ENCODE data around the gene SRGAP2B. TPM values are rescaled to one million over a fixed set of nuclear protein-coding genes. Genes with fewer than 3 reads are reported as not detected.
"Not testable (repeated sequence)": the region's sequence is repeated elsewhere in the genome, so short reads cannot be mapped to it uniquely, and the experiment has no call there.

The SRGAP2B gene
- total and polyA plus RNA-seq, 2 of the 8 experiments (the other 6 are each of a cell fraction or from before 2014, with no cell fraction given): 4.9 to 39.5 TPM

GRCh38 chr1:144931553-144931952, 163.6 kb downstream of the SRGAP2B start:
- POLR2A ChIA-PET (ENCODE audit: partially characterized antibody); H2BK20ac ChIP-seq (ENCODE audit: low read length); H4K8ac ChIP-seq (ENCODE audit: extremely low read depth, insufficient read depth, low read length); FAIRE-seq; H3K23me2 ChIP-seq (ENCODE audit: low read depth, low read length); H3K4me2 ChIP-seq (ENCODE audit: insufficient read depth in 1 of 2, low read depth in 2 of 2, low read length in 2 of 2); H4K5ac ChIP-seq (ENCODE audit: insufficient read length, low read depth, low read length); H3K9ac ChIP-seq (replicated peaks in 1 of 4; ENCODE audit: extremely low read depth in 1 of 4, low read depth in 3 of 4, low read length in 3 of 4); H3K27me3 ChIP-seq (replicated peaks in 1 of 4; ENCODE audit: control insufficient read depth in 3 of 4, extremely low read depth in 1 of 4, insufficient read depth in 3 of 4, low read length in 3 of 4); CTCF ChIA-PET (ENCODE audit: partially characterized antibody); H3K56ac ChIP-seq (replicated peaks; ENCODE audit: insufficient read length, low read depth, low read length); H2AFZ ChIP-seq (ENCODE audit: low read length); H3K4ac ChIP-seq (replicated peaks; ENCODE audit: insufficient read length, low read depth, low read length); H3K14ac ChIP-seq (ENCODE audit: insufficient read length); H2BK120ac ChIP-seq (replicated peaks; ENCODE audit: low read depth, low read length); H3K79me2 ChIP-seq (ENCODE audit: control insufficient read depth in 1 of 2, insufficient read depth in 2 of 2, low read length in 2 of 2); H3K27ac ChIP-seq (ENCODE audit: low read depth, low read length); H2BK5ac ChIP-seq (ENCODE audit: low read depth, low read length); H3K4me1 ChIP-seq (replicated peaks in 1 of 4; ENCODE audit: control insufficient read depth in 3 of 4, insufficient read depth in 4 of 4, low read length in 3 of 4); H3K36me3 ChIP-seq (ENCODE audit: control insufficient read depth in 2 of 4, insufficient read depth in 4 of 4, low read length in 3 of 4); H4K91ac ChIP-seq (replicated peaks; ENCODE audit: insufficient read length, low read length); H3K9me3 ChIP-seq (ENCODE audit: insufficient read depth in 2 of 2, low read depth in 1 of 2, low read length in 1 of 2); H2BK12ac ChIP-seq (ENCODE audit: low read depth, low read length); H4K20me1 ChIP-seq (replicated peaks in 1 of 2; ENCODE audit: control insufficient read depth in 1 of 2, insufficient read depth in 2 of 2, low read length in 2 of 2); H2AK5ac ChIP-seq (ENCODE audit: low read depth, low read length); H3K18ac ChIP-seq (ENCODE audit: extremely low read depth, low read length); H3K79me1 ChIP-seq (ENCODE audit: low read depth, low read length); H3K23ac ChIP-seq (ENCODE audit: insufficient read length); H2BK15ac ChIP-seq (ENCODE audit: low read length); DNase-seq (ENCODE audit: low read depth in 1 of 2, low spot score in 2 of 2); H3K4me3 ChIP-seq (ENCODE audit: extremely low read depth in 1 of 4, insufficient read depth in 2 of 4, low read depth in 3 of 4, low read length in 4 of 4): not testable (repeated sequence)
- WGBS, 2 experiments (ENCODE audit: extremely low coverage in 1 of 2, insufficient coverage in 1 of 2, insufficient read length in 1 of 2, insufficient replicate concordance in 2 of 2, low coverage in 1 of 2, low lambda C conversion rate in 2 of 2, missing lambda C conversion rate in 1 of 2): 100% methylated on average over 1 of the region's 1 CpG; no CpG with 5 or more reads in 1 of the 2 experiments

DNA sequence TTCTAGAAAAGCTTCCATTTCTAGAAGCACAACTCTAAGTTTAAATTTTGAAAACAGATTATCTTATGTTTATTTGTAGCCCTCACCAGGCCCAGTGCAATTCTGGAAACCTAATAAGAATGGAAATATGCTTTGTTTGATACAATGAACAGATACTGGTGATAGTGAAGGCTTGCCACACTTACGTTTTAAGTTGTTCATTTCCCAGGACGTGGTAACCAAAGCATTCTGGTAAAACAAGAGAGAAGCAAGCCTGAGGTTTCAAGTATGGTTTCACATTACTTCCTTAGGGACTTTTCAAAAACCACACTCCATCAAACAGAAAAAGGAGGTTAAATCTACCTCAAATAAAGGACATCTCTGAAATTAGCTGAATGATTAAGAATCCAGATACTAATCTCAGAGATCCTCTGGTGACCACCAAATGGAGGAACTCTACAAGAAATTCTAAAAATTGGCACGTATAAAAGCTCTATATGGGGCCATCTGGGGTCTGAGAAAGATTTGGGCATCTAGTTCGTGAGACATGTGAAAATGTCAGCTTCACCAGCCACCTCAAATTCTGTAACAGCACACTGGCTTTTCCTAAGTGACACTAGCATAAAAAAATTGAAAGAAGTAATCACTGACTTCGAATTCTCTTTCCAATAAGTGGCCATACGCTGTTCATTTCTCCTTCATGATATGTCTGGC, 164.9 kb downstream of the SRGAP2B start:
- H2BK15ac ChIP-seq (ENCODE audit: low read length); H3K23me2 ChIP-seq (ENCODE audit: low read depth, low read length); H3K4me3 ChIP-seq (ENCODE audit: extremely low read depth in 1 of 4, insufficient read depth in 2 of 4, low read depth in 3 of 4, low read length in 4 of 4); H3K4me2 ChIP-seq (ENCODE audit: insufficient read depth in 1 of 2, low read depth in 2 of 2, low read length in 2 of 2); H3K27me3 ChIP-seq (replicated peaks in 1 of 4; ENCODE audit: control insufficient read depth in 3 of 4, extremely low read depth in 1 of 4, insufficient read depth in 3 of 4, low read length in 3 of 4); POLR2A ChIA-PET (ENCODE audit: partially characterized antibody); DNase-seq (ENCODE audit: low read depth in 1 of 2, low spot score in 2 of 2); H3K27ac ChIP-seq (ENCODE audit: low read depth, low read length); H4K91ac ChIP-seq (replicated peaks; ENCODE audit: insufficient read length, low read length); H3K9me3 ChIP-seq (ENCODE audit: insufficient read depth in 2 of 2, low read depth in 1 of 2, low read length in 1 of 2); CTCF ChIA-PET (ENCODE audit: partially characterized antibody); H4K8ac ChIP-seq (ENCODE audit: extremely low read depth, insufficient read depth, low read length); H3K18ac ChIP-seq (ENCODE audit: extremely low read depth, low read length); H2BK12ac ChIP-seq (ENCODE audit: low read depth, low read length); H3K56ac ChIP-seq (replicated peaks; ENCODE audit: insufficient read length, low read depth, low read length); H2AFZ ChIP-seq (ENCODE audit: low read length); H2BK5ac ChIP-seq (ENCODE audit: low read depth, low read length); H4K20me1 ChIP-seq (replicated peaks in 1 of 2; ENCODE audit: control insufficient read depth in 1 of 2, insufficient read depth in 2 of 2, low read length in 2 of 2); H2BK120ac ChIP-seq (replicated peaks; ENCODE audit: low read depth, low read length); H2BK20ac ChIP-seq (ENCODE audit: low read length); H3K36me3 ChIP-seq (ENCODE audit: control insufficient read depth in 2 of 4, insufficient read depth in 4 of 4, low read length in 3 of 4); FAIRE-seq; H3K79me1 ChIP-seq (ENCODE audit: low read depth, low read length); H3K23ac ChIP-seq (ENCODE audit: insufficient read length); H3K79me2 ChIP-seq (ENCODE audit: control insufficient read depth in 1 of 2, insufficient read depth in 2 of 2, low read length in 2 of 2); H3K9ac ChIP-seq (replicated peaks in 1 of 4; ENCODE audit: extremely low read depth in 1 of 4, low read depth in 3 of 4, low read length in 3 of 4); H4K5ac ChIP-seq (ENCODE audit: insufficient read length, low read depth, low read length); H2AK5ac ChIP-seq (ENCODE audit: low read depth, low read length); H3K14ac ChIP-seq (ENCODE audit: insufficient read length); H3K4me1 ChIP-seq (replicated peaks in 1 of 4; ENCODE audit: control insufficient read depth in 3 of 4, insufficient read depth in 4 of 4, low read length in 3 of 4); H3K4ac ChIP-seq (replicated peaks; ENCODE audit: insufficient read length, low read depth, low read length): not testable (repeated sequence)
- 95% methylated on average over 3 of the region's 6 CpGs; no CpG with 5 or more reads in 1 of the 2 experiments for WGBS, 2 experiments (ENCODE audit: extremely low coverage in 1 of 2, insufficient coverage in 1 of 2, insufficient read length in 1 of 2, insufficient replicate concordance in 2 of 2, low coverage in 1 of 2, low lambda C conversion rate in 2 of 2, missing lambda C conversion rate in 1 of 2)
